TTC549 (cell line): Measurements from ENCODE around the gene SLC39A9.
"Not testable (repeated sequence)": the region's sequence is repeated elsewhere in the genome, so short reads cannot be mapped to it uniquely, and the experiment has no call there.

Experiments used
- FAIRE-seq: peaks from 2 replicates; lab custom pipeline; 2012; peaks lifted over from hg19 to GRCh38; lab: Jason Lieb, UNC

SLC39A9 gene

DNA sequence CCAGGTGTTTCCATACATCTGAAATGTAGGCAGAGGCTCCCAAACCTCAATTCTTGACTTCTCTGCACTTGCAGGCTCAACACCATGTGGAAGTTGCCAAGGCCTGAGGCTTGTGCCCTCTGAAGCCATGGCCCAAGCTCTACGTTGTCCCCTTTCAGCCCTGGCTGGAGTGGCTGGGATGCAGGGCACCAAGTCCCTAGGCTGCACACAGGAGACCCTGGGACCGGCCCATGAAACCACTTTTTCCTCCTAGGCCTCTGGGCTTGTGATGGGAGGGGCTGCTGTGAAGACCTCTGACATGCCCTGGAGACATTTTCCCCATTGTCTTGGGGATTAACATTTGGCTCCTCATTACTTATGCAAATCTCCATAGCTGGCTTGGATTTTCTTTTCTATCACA is 79.6 kb downstream of the SLC39A9 start:
- not testable (repeated sequence) for FAIRE-seq

- no peak for FAIRE-seq
Observed at GRCh38 chr14:69479696-69480095, 81.2 kb downstream of the SLC39A9 start.

DNA sequence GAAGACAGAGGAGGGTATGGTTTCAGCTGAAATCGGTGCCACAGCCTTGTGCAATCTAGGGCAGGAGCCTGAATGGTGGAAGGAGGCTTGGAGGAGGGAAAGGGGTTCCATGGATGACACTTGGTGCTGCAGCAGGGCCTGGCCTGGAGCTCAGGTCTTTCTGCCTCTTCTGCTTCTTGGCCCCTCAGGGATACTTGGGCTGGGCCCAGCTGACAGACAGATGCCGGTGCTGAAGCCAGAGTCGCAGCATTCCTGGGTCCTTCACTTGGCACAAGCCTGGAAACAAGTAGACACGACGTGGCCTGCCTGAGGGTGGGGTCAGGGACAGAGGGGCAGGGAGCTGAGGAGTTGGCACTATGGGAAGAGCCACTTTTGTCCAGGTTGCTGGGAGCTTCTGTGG is 81.6 kb downstream of the SLC39A9 start:
- no peak for FAIRE-seq

DNA sequence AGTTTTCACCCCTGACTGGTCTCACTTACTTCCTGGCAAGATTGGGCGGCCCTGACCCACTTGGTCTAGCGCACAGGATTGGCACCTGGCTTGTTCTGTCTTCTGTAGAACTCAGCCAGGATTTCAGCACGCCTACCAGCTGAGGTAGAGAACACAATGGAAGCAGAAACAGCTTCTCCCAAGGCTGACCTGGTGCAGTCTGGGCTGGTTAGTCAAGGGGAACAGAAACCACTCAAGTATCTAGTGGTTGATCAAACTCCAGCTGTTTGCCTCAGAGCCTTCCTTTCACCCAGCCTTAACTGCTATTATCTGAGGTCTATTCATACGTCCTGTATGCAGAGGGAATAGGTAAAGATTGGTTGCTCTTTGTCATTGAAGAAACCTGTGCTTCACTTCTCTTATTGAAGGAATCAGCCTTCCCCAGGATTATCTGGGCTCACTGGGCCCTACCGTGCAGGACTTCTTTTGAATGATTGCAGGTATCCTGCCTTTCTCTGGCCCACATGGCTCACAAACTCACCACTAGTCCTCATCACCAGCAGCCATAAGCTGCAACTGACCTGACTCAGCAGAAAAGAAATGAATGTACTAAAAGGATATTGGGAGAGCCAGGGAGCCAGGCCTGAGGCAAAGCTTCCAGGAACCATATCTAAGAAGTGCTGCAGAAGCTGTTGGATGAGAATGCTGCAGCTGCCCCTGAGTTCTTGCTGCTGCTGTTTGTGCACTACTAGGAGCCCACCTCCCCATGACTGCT is 83.5 kb downstream of the SLC39A9 start:
- FAIRE-seq, result no peak

DNA sequence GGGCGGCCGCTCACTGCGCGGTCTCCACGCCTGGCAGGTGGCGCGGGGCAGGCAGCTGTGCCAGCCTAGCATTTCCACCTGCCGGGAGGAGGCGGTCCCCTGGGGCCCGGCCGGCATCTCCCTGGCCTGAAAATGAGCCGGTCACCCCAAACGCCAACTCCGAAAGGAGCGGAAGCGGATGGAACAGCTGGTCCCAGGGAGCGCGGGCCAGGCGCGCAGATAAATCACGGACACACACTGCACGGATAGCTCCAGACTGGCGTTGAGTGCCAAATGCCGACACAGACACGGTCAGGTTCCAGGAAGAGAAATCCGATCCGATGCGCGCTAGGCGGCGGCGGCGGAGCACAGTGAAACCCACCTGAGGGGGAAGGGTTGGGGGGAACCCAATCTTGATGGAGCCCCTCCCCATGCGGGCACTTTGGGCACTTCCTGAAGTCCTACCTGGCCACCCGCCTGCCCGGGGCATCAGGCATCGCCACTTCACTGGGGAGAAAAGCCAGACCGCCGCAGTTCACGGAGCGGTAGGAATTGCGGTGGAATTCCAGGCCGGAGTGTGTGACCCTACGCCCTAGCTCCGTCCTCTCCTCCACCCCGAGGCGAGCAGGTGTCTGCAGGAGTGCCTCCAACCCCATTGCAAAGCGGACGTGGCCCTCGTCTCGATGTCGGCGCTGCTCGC is 85.4 kb downstream of the SLC39A9 start:
- no peak for FAIRE-seq

DNA sequence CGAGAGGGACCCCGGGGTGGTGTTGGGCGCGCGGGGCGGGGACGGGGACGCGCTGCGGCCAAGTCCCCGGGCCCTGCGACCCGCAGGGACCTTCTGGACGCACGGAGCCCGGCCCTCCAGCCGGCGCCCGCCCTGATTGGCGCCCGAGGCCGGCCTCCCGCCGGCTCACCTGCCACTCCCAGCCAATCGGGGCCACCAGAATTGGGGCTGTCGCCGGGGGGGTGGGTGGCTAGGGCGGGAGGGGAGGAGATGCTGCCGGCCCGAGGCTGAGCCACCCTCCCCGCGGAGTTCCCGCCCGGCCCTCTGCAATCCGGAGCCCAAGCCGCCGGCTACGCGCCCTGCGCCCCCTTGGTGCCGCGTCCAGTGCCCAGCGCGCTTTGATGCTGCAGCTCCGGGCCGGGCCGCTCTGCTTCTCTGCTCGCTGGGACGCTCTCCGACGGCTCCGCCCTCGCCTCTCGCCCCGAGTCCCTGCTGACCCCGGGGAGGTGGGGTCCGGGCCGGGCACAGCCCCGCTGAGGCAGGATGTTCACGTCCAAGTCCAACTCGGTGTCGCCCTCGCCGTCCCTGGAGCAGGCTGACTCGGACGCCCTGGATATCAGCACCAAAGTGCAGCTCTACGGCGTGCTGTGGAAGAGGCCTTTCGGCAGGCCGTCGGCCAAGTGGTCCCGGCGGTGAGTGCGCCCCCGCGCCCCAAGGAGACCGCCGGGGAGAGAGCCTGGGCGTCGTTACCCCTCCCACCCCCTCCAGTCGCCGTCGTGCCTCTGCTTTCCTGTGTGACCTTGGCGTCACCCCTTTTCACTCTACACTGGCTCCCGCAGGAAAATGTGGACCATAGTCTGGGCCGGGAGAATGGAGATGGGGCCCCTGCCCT is 86.2 kb downstream of the SLC39A9 start, which contains the start of gene PLEKHD1:
PLEKHD1 (plus strand) TSS at position 285 of the 871 bp plus-strand sequence; CDS start at position 523, 238 bp downstream.
- no peak for FAIRE-seq

- no peak for FAIRE-seq
Observed at GRCh38 chr14:69485315-69485660, 86.8 kb downstream of the SLC39A9 start.

- FAIRE-seq, result no peak
Observed at GRCh38 chr14:69485701-69486100, 87.2 kb downstream of the SLC39A9 start.

- FAIRE-seq, result no peak
Observed at GRCh38 chr14:69487226-69487625, 88.7 kb downstream of the SLC39A9 start.

DNA sequence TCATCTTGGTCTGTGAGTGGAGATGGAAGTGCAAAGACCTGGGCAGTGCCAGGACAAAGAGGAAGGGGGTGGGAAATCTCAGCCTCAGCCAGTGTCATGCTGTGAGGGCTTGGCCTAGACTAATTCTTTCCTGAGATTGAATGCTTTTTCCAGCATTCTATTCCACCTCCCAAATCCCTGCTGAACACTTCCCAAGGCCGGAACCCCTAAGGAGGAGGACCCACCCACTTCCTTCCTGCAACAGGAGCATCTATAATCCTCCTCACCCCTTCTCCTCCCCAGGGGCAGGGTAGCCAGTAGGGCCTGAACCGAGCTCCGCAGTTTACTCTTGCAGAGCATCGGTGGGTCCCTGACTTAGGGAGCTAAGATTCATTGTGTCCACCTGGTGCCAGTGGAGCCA is 89.3 kb downstream of the SLC39A9 start:
- FAIRE-seq, result no peak

- FAIRE-seq, result no peak
Observed at GRCh38 chr14:69489495-69489894, 91.0 kb downstream of the SLC39A9 start.

DNA sequence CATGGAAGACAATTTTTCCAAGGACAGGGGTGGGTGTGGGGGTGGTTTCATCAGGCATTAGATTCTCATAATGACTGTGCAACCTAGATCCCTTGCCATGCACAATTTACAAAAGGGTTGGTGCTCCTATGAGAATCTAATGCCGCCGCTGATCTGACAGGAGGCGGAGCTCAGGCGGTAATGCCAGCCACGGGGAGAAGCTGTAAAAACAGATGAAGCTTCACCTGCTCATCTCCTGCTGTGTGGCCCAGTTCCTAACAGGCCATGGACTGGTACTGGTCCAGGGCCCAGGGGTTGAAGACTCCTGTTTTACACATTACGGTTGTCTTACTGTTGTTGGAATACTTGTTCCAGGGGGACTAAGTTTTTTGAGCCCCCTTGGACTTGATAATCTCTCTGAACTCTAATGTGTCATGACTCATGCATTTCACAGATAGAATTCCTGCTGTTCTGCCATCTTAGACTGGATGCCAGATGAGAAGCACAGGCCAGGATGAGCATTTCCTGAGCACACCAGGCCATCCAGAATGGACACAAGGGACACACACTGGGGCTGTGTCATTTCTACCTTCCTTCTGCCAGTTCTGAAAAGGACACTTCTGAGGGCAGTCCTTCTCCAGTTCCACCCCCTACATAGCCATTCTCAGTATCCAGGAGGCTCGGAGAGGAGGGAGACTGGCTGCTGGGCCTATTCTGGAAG is 91.9 kb downstream of the SLC39A9 start:
- no peak for FAIRE-seq

DNA sequence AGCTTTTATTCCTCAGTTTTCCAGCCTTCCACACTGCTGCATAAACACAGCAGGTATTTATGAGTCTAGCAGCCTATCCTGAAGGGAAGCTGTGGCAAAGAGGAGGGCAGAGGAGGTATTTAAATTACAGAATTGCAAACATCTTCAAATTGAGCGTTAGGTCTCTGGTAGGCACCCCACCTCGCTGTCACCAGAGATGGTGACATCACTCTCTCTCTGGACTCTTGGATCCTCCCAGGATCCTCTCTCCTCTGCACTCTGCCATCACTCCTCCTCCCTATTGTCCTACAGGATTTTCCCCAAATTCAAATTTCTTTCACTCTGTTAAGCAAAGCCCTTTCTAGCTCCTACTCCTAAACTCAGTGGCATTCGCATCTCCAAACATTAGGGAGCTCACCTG is 92.7 kb downstream of the SLC39A9 start:
- FAIRE-seq, result no peak

DNA sequence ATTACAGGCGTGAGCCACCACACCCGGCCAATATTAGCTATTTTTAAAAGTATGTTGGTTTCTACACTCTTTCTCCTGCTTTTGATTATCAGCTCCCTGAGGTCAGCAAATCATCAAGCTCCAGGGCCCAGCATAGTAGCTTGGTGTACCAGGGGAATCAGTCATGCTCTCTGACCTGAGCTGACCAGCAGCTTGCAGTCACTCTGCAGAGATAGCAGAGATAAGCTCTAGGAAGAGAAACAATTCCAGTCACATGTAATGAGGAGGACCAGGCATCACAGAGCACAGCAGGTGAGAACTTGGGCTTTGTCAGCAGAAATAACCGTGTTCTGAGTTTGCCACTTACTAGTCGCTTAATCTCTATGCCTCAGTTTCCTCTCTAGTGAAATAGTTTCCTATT is 94.5 kb downstream of the SLC39A9 start:
- FAIRE-seq, result no peak

DNA sequence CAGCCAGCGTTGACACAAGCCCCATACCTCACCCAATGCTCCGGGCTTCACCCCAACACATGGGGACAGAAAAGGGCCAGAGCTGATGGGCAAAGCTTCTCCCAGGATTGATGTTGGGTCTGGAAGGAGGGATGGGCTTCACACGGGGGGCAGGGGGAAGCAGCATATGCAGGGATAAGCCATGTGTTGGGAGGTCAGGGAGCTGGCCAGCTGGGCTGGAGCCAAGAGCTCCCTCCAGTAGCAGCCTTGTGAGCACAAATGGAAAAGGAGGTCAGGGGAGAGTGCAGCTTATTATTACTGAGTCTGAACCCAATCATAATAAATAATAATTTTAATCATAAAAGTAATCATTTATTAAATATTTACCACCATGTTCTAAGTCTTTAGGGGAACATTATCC is 95.3 kb downstream of the SLC39A9 start:
- no peak for FAIRE-seq

DNA sequence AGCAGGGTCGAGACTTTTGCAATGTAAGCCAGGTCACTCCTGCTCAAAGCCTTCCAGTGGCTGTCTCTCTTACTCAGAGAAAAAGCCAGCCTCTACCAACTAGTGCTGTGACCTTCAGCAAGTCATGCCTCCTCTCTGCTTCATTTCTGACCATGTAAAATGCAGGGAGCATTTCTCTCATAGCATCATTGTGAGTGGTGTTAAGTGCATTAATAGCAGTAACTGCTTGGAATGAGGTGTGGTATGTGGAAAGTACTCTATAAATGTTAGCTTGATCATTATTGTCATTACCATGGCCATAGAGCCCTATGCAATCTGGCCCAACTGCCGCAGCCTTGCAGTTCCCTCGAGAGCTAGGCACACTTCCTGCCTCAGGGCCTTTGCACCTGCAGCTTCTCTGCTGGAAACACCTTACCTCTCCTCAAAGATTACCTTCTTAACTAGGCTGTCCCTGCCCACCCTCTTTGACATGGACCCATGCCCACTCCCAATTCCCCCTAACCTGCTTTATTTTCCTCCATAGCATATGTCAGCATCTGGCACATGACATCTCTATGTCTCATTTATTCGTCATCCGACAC is 96.9 kb downstream of the SLC39A9 start:
- no peak for FAIRE-seq

GRCh38 chr14:69497866-69498265 is 99.4 kb downstream of the SLC39A9 start:
- FAIRE-seq, result not testable (repeated sequence)

DNA sequence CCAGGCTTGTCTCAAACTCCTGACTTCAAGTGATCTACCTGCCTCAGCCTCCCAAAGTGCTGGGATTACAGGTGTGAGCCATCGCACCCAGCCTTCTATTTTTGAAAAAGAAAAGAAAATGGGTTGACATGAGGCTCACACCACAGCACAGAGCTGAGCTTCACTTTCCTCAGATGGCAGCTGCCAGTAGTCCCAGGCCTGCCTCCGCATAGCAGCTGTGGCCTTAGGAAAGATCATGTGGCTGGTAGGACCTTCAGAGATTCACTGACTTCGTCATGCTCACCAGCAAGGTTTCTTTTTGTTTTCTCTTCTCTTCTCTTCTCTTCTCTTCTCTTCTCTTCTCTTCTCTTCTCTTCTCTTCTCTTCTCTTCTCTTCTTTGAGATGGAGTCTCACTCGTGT is 99.8 kb downstream of the SLC39A9 start:
- not testable (repeated sequence) for FAIRE-seq

GRCh38 chr14:69499436-69499835 is 100.9 kb downstream of the SLC39A9 start:
- no peak for FAIRE-seq

DNA sequence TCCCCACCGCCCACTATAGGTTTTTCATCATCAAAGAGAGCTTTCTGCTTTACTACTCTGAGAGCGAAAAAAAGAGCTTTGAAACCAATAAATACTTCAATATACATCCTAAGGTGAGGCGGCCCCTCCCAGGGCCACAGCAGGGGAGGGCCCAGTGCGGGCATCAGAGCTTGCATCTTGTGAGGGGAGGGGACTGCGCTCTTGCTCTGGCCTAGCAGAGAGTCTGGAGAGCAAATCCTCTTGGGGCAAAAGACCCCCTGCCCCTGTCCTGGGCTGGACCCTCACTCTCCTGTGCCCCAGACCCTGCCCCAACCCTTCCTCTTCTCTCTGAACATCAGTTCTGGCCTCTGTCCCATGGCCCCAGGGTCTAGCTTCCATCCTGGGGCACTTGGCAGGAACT is 101.6 kb downstream of the SLC39A9 start:
- FAIRE-seq, result no peak

DNA sequence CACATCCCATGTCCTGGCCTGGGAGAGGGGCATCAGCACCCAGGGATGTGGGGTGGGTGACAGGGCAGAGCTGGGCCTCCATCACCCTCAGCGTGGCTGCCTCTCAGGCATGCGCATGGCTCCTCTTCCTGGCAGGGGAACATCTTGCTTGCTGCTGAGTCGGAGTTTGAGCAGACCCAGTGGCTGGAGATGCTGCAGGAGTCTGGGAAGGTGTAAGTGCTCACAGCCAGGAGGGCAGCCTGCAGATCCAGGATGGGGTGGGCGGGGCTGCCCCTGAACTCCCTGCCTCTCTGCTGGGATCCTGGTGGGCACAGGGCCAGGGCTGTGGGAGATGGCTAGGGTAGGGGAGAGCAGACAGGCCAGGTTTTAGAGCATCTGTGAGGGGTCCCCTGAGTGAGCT is 102.2 kb downstream of the SLC39A9 start:
- FAIRE-seq, result no peak

GRCh38 chr14:69501423-69501838 is 102.9 kb downstream of the SLC39A9 start:
- no peak for FAIRE-seq
